ENCODE measurements around the gene ABCA2. TPM values are rescaled to one million over a fixed set of nuclear protein-coding genes. Genes with fewer than 3 reads are reported as not detected.

The ABCA2 gene
- total RNA-seq, 1 experiment from 2014 or later = 10.4 TPM

- DNase-seq = no peak
- Histone ChIP-seq H3K4me3 (ENCODE audit: insufficient read depth, low read depth, low read length) (no peak overlapping the region), H3K36me3 (replicated peaks; ENCODE audit: control insufficient read depth, insufficient read depth, low read length) (no peaks in the 10 kb centered on the region), H3K27me3 (ENCODE audit: control insufficient read depth, insufficient read depth, low read length) (peaks cover 10% of the 10 kb centered on the region)
Measured at GRCh38 chr9:137032858-137033257, 4.8 kb upstream of the ABCA2 start.

GRCh38 chr9:137031904-137032640 lies 4.0 kb upstream of the ABCA2 start, which contains the start of gene FUT7:
FUT7 (minus strand) TSS chr9:137032088; CDS start chr9:137031991, 97 bp downstream.
- H3K36me3 ChIP-seq (replicated peaks; ENCODE audit: control insufficient read depth, insufficient read depth, low read length) = no peaks in the 10 kb centered on the region
- H3K4me3 ChIP-seq (ENCODE audit: insufficient read depth, low read depth, low read length) = no peak within 1 kb of the TSS
- no peak for DNase-seq
- H3K27me3 ChIP-seq (ENCODE audit: control insufficient read depth, insufficient read depth, low read length) = peaks cover 16% of the 10 kb centered on the region

- Histone ChIP-seq H3K4me3 (ENCODE audit: insufficient read depth, low read depth, low read length) (no peak overlapping the region), H3K27me3 (ENCODE audit: control insufficient read depth, insufficient read depth, low read length) (peaks cover 17% of the 10 kb centered on the region), H3K36me3 (replicated peaks; ENCODE audit: control insufficient read depth, insufficient read depth, low read length) (no peaks in the 10 kb centered on the region)
- no peak for DNase-seq
Measured at GRCh38 chr9:137030538-137031527, 2.8 kb upstream of the ABCA2 start.

GRCh38 chr9:137030006-137030405 lies 2.0 kb upstream of the ABCA2 start:
- Histone ChIP-seq H3K27me3 (ENCODE audit: control insufficient read depth, insufficient read depth, low read length) (peaks cover 17% of the 10 kb centered on the region), H3K4me3 (ENCODE audit: insufficient read depth, low read depth, low read length) (no peak overlapping the region), H3K36me3 (replicated peaks; ENCODE audit: control insufficient read depth, insufficient read depth, low read length) (no peaks in the 10 kb centered on the region)
- DNase-seq = no peak

- H3K4me3 ChIP-seq (ENCODE audit: insufficient read depth, low read depth, low read length) = peak overlapping the region; percentile 53; the same call in 1 of the 2 replicates
- H3K27me3 ChIP-seq (ENCODE audit: control insufficient read depth, insufficient read depth, low read length) = peaks cover 17% of the 10 kb centered on the region
- peak; percentile 94 for DNase-seq
- no peaks in the 10 kb centered on the region for H3K36me3 ChIP-seq (replicated peaks; ENCODE audit: control insufficient read depth, insufficient read depth, low read length)
Measured at GRCh38 chr9:137029058-137029936, 1.3 kb upstream of the ABCA2 start.

GRCh38 chr9:137028263-137029057 lies 423 bp upstream of the ABCA2 start:
- peak overlapping the region; percentile 53 for H3K4me3 ChIP-seq (ENCODE audit: insufficient read depth, low read depth, low read length)
- H3K36me3 ChIP-seq (replicated peaks; ENCODE audit: control insufficient read depth, insufficient read depth, low read length) = no peaks in the 10 kb centered on the region

GRCh38 chr9:137026828-137027227 lies 1.2 kb downstream of the ABCA2 start:
- Histone ChIP-seq H3K36me3 (replicated peaks; ENCODE audit: control insufficient read depth, insufficient read depth, low read length) (no peaks in the 10 kb centered on the region), H3K4me3 (ENCODE audit: insufficient read depth, low read depth, low read length) (no peak overlapping the region), H3K27me3 (ENCODE audit: control insufficient read depth, insufficient read depth, low read length) (peaks cover 17% of the 10 kb centered on the region)
- DNase-seq = no peak

More at GRCh38 chr9:137028263-137029057, 423 bp upstream of the ABCA2 start:
- DNase-seq = peak; percentile 97
- peaks cover 17% of the 10 kb centered on the region for H3K27me3 ChIP-seq (ENCODE audit: control insufficient read depth, insufficient read depth, low read length)

GRCh38 chr9:137026384-137026783 lies 1.7 kb downstream of the ABCA2 start:
- peaks cover 17% of the 10 kb centered on the region for H3K27me3 ChIP-seq (ENCODE audit: control insufficient read depth, insufficient read depth, low read length)

GRCh38 chr9:137025517-137025966 lies 2.5 kb downstream of the ABCA2 start:
- no peaks in the 10 kb centered on the region for H3K36me3 ChIP-seq (replicated peaks; ENCODE audit: control insufficient read depth, insufficient read depth, low read length)
- H3K27me3 ChIP-seq (ENCODE audit: control insufficient read depth, insufficient read depth, low read length) = peaks cover 17% of the 10 kb centered on the region
- no peak overlapping the region for H3K4me3 ChIP-seq (ENCODE audit: insufficient read depth, low read depth, low read length)
- no peak for DNase-seq

More at GRCh38 chr9:137026384-137026783, 1.7 kb downstream of the ABCA2 start:
- no peak for DNase-seq
- Histone ChIP-seq H3K4me3 (ENCODE audit: insufficient read depth, low read depth, low read length) (no peak overlapping the region), H3K36me3 (replicated peaks; ENCODE audit: control insufficient read depth, insufficient read depth, low read length) (no peaks in the 10 kb centered on the region)

- H3K27me3 ChIP-seq (ENCODE audit: control insufficient read depth, insufficient read depth, low read length) = peaks cover 10% of the 10 kb centered on the region
- no peak for DNase-seq
- H3K4me3 ChIP-seq (ENCODE audit: insufficient read depth, low read depth, low read length) = no peak overlapping the region
- H3K36me3 ChIP-seq (replicated peaks; ENCODE audit: control insufficient read depth, insufficient read depth, low read length) = no peaks in the 10 kb centered on the region
Measured at GRCh38 chr9:137023583-137023991, 4.5 kb downstream of the ABCA2 start.

GRCh38 chr9:137023157-137023556 lies 4.9 kb downstream of the ABCA2 start:
- peaks cover 6% of the 10 kb centered on the region for H3K27me3 ChIP-seq (ENCODE audit: control insufficient read depth, insufficient read depth, low read length)
- H3K4me3 ChIP-seq (ENCODE audit: insufficient read depth, low read depth, low read length) = no peak overlapping the region
- DNase-seq = no peak
- no peaks in the 10 kb centered on the region for H3K36me3 ChIP-seq (replicated peaks; ENCODE audit: control insufficient read depth, insufficient read depth, low read length)

GRCh38 chr9:137022662-137023008 lies 5.4 kb downstream of the ABCA2 start:
- no peak for DNase-seq
- H3K36me3 ChIP-seq (replicated peaks; ENCODE audit: control insufficient read depth, insufficient read depth, low read length) = no peaks in the 10 kb centered on the region
- peaks cover 6% of the 10 kb centered on the region for H3K27me3 ChIP-seq (ENCODE audit: control insufficient read depth, insufficient read depth, low read length)
- no peak overlapping the region for H3K4me3 ChIP-seq (ENCODE audit: insufficient read depth, low read depth, low read length)

- peak; percentile 98 for DNase-seq
Measured at GRCh38 chr9:137021979-137022661, 5.9 kb downstream of the ABCA2 start.

More at GRCh38 chr9:137021979-137022661, 5.9 kb downstream of the ABCA2 start:
- no peak overlapping the region for H3K4me3 ChIP-seq (ENCODE audit: insufficient read depth, low read depth, low read length)
- peaks cover under 1% of the 10 kb centered on the region for H3K27me3 ChIP-seq (ENCODE audit: control insufficient read depth, insufficient read depth, low read length)
- H3K36me3 ChIP-seq (replicated peaks; ENCODE audit: control insufficient read depth, insufficient read depth, low read length) = no peaks in the 10 kb centered on the region

All from H7 (cell line).